Fibroblast of skin of scalp (primary cell): ENCODE measurements around the gene RPL35.
"Not testable (repeated sequence)": the region's sequence is repeated elsewhere in the genome, so short reads cannot be mapped to it uniquely, and the experiment has no call there.

Source experiments
- DNase-seq: peaks from one replicate; pipeline ENCODE4 v3.0.0-alpha.2; 2013

RPL35 gene

GRCh38 chr9:124852121-124852828 is 9.5 kb downstream of the RPL35 start:
- peak; percentile 45 for DNase-seq

GRCh38 chr9:124849801-124850200 is 12.0 kb downstream of the RPL35 start:
- peak; percentile 61 for DNase-seq

GRCh38 chr9:124846969-124847368 is 14.8 kb downstream of the RPL35 start:
- DNase-seq, result no peak

GRCh38 chr9:124846467-124846866 is 15.3 kb downstream of the RPL35 start:
- DNase-seq, result not testable (repeated sequence)

- no peak for DNase-seq
Observed at GRCh38 chr9:124844291-124844690, 17.5 kb downstream of the RPL35 start.

- no peak for DNase-seq
Observed at GRCh38 chr9:124843456-124844034, 18.2 kb downstream of the RPL35 start.

GRCh38 chr9:124841075-124841821 is 20.5 kb downstream of the RPL35 start:
- no peak for DNase-seq

GRCh38 chr9:124840300-124840833 is 21.4 kb downstream of the RPL35 start:
- no peak for DNase-seq

GRCh38 chr9:124839612-124840299 is 22.0 kb downstream of the RPL35 start:
- DNase-seq, result peak; percentile 38

- not testable (repeated sequence) for DNase-seq
Observed at GRCh38 chr9:124838567-124839275, 23.0 kb downstream of the RPL35 start.

- DNase-seq, result not testable (repeated sequence)
Observed at GRCh38 chr9:124838132-124838531, 23.6 kb downstream of the RPL35 start.

- DNase-seq, result peak; percentile 84
Observed at GRCh38 chr9:124835026-124835557, 26.7 kb downstream of the RPL35 start.

- peak; percentile 73 for DNase-seq
Observed at GRCh38 chr9:124834591-124834990, 27.2 kb downstream of the RPL35 start.

- DNase-seq, result no peak
Observed at GRCh38 chr9:124831642-124832364, 30.0 kb downstream of the RPL35 start.

- DNase-seq, result no peak
Observed at GRCh38 chr9:124830593-124830992, 31.2 kb downstream of the RPL35 start.

- DNase-seq, result no peak
Observed at GRCh38 chr9:124829334-124829669, 32.5 kb downstream of the RPL35 start.

- no peak for DNase-seq
Observed at GRCh38 chr9:124828489-124829333, 33.0 kb downstream of the RPL35 start.

- no peak for DNase-seq
Observed at GRCh38 chr9:124820698-124821623, 40.8 kb downstream of the RPL35 start.
